NCI-H446 treated with DMSO at 0.1 percent for 48 hours (cell line): ENCODE data around the gene CTAG1A.
"Not testable (repeated sequence)": the region's sequence is repeated elsewhere in the genome, so short reads cannot be mapped to it uniquely, and the experiment has no call there.

Experiments used
- DNase-seq: peaks from one replicate; lab custom pipeline; 2025; lab: John Stamatoyannopoulos, UW

Gene CTAG1A

GRCh38 chrX:154619182-154619581 is 34.2 kb downstream of the CTAG1A start, which contains the start of gene CTAG1B:
CTAG1B (minus strand) TSS chrX:154619282; CDS start chrX:154619218, 64 bp downstream.
- not testable (repeated sequence) for DNase-seq

- DNase-seq, result not testable (repeated sequence)
Measured at GRCh38 chrX:154620767-154621414, 36.0 kb downstream of the CTAG1A start.

DNA sequence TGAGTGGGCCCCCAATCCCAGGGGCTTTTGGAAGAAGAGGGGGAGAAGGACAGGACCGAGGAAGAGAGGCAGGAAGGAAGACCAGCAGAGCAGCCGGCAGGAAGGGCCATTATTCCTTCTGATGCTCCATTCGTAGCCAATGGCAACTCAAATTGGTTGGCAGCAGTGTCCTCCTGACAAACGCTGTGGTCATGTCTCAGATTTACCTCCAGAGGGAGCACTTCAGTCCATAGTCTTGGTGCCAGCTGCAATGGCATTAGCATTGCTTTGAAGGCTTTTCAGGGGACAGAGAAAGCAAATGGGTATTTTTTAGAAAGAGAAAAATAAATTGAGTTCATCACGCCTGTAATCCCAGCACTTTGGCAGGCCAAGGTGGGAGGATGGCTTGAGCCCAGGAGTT is 44.0 kb downstream of the CTAG1A start:
- not testable (repeated sequence) for DNase-seq

DNA sequence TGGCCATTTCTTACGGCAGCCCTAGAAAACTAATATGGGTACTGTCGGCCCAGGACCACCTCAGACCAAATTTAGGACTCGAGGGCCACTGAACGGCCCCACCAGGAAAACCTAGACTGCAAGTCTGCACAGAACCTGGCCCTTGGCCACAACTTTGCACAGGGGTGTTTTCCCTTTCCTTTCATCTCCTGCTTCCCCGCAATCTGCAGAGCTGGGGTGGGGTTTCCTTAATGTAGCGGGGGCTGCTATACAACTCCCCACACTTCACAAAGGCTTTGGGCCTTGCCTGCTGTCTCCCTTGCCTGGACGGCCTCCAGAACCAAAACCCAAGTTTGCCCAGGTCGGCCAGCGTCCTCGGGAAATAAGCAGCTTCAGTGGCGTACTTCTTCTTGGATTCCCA is 46.0 kb downstream of the CTAG1A start:
- not testable (repeated sequence) for DNase-seq

GRCh38 chrX:154633661-154634060 is 48.7 kb downstream of the CTAG1A start:
- not testable (repeated sequence) for DNase-seq
